Tibial nerve (tissue), 4 donors: ENCODE measurements around the gene IL1RN.
A peak's percentile ranks its signal among the peaks of the same experiment; 100 is the strongest.

ENCODE experiments used
- EP300 ChIP-seq, 2 donors: sonication (generic); formaldehyde crosslinking; IDR thresholded peaks; one replicate each; pipeline ENCODE4 v1.6.1; 2017; ENCODE audit warnings: antibody characterized with exemption in 2 of 2, mild to moderate bottlenecking in 1 of 2
- POLR2A ChIP-seq, 2 donors: fragments of 450-650 bp; IDR thresholded peaks; one replicate each; pipeline ENCODE4 v1.6.1; 2017; ENCODE audit warnings: antibody characterized with exemption in 2 of 2, mild to moderate bottlenecking in 2 of 2, moderate library complexity in 2 of 2
- TF ChIP-seq, protein P1 (sequence below), 5 experiments: fragments of 200-600 bp in 3 of 5; fragments of 450-650 bp in 2 of 5; sonication (generic) in 3 of 5; IDR thresholded peaks; one replicate each; pipeline ENCODE4 v1.5.1; 2016 to 2019; ENCODE audit warnings: antibody characterized with exemption in 5 of 5, mild to moderate bottlenecking in 3 of 5, moderate library complexity in 2 of 5

DNA sequence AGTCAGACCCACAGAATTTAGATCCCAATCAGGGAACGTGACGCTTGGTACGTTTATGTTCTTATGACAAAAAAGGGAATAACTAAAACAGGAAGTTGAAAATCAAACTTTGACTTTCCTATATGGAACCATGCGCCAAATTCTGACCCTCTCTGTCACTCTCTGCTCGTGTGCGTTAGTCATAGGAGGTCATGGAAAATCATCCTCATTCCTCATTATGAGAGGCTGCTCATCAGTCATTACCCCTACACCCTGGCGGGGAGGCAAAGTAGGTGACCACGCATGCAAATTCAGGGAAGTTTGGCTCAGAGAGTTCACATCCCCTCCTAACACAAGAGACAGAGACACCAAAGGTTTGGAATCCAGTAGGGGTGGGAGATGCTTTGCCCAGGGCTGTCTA, 44.1 kb upstream of the IL1RN start:
- TF ChIP-seq, protein P1, sequence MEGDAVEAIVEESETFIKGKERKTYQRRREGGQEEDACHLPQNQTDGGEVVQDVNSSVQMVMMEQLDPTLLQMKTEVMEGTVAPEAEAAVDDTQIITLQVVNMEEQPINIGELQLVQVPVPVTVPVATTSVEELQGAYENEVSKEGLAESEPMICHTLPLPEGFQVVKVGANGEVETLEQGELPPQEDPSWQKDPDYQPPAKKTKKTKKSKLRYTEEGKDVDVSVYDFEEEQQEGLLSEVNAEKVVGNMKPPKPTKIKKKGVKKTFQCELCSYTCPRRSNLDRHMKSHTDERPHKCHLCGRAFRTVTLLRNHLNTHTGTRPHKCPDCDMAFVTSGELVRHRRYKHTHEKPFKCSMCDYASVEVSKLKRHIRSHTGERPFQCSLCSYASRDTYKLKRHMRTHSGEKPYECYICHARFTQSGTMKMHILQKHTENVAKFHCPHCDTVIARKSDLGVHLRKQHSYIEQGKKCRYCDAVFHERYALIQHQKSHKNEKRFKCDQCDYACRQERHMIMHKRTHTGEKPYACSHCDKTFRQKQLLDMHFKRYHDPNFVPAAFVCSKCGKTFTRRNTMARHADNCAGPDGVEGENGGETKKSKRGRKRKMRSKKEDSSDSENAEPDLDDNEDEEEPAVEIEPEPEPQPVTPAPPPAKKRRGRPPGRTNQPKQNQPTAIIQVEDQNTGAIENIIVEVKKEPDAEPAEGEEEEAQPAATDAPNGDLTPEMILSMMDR (IDR thresholded peaks at IDR 0.05), result no peak
- TF ChIP-seq POLR2A (IDR thresholded peaks at IDR 0.05), result no peak
- TF ChIP-seq EP300 (IDR thresholded peaks at IDR 0.05), result peak; percentile 16 to 27
